Stimulated activated CD4-positive, alpha-beta T cell treated with anti-CD3 and anti-CD28 coated beads, Interleukin-1b, Interleukin-23, amount 100 ng/mL, for 48 hours (primary cell): ENCODE data around the gene ACAD11.

Experiments used
- DNase-seq: peaks from one replicate; pipeline ENCODE4 v3.0.0-alpha.2; 2020

Gene ACAD11

GRCh38 chr3:132659365-132660051, at the start of gene ACAD11:
ACAD11 (minus strand) TSS chr3:132659809; CDS start chr3:132659751, 58 bp downstream.
- DNase-seq: peak; percentile 43

GRCh38 chr3:132703733-132704132, 44.1 kb upstream of the ACAD11 start:
- DNase-seq: no peak

- DNase-seq: no peak
These were observed 35.8 kb upstream of the ACAD11 start for GRCh38 chr3:132695422-132695821.

GRCh38 chr3:132694991-132695390, 35.4 kb upstream of the ACAD11 start:
- DNase-seq: no peak

- no peak for DNase-seq
These were observed 30.4 kb upstream of the ACAD11 start for GRCh38 chr3:132690040-132690439.

GRCh38 chr3:132682201-132682600, 22.6 kb upstream of the ACAD11 start:
- DNase-seq: no peak

- no peak for DNase-seq
These were observed 21.8 kb upstream of the ACAD11 start for GRCh38 chr3:132681421-132681820.

GRCh38 chr3:132679911-132680310, 20.3 kb upstream of the ACAD11 start:
- DNase-seq: no peak

- no peak for DNase-seq
These were observed 15.8 kb upstream of the ACAD11 start for GRCh38 chr3:132675408-132675807.

GRCh38 chr3:132669256-132669777, 9.7 kb upstream of the ACAD11 start:
- no peak for DNase-seq

- DNase-seq: no peak
These were observed 5.7 kb upstream of the ACAD11 start for GRCh38 chr3:132665230-132665745.

- DNase-seq: no peak
These were observed 2.6 kb upstream of the ACAD11 start for GRCh38 chr3:132662212-132662611.

- DNase-seq: no peak
These were observed 1.5 kb upstream of the ACAD11 start for GRCh38 chr3:132661101-132661500.

GRCh38 chr3:132660811-132661070, 1.1 kb upstream of the ACAD11 start:
- no peak for DNase-seq

GRCh38 chr3:132660052-132660810, 622 bp upstream of the ACAD11 start, which contains the start of gene UBA5:
UBA5 (plus strand) TSS chr3:132660329; CDS start chr3:132660538, 209 bp downstream.
- peak; percentile 77 for DNase-seq

GRCh38 chr3:132659000-132659364, 627 bp downstream of the ACAD11 start:
- no peak for DNase-seq

GRCh38 chr3:132657869-132658747, 1.5 kb downstream of the ACAD11 start:
- DNase-seq: no peak

- DNase-seq: no peak
These were observed 4.1 kb downstream of the ACAD11 start for GRCh38 chr3:132655471-132655870.

- DNase-seq: no peak
These were observed 4.9 kb downstream of the ACAD11 start for GRCh38 chr3:132654721-132655120.

- no peak for DNase-seq
These were observed 5.4 kb downstream of the ACAD11 start for GRCh38 chr3:132654190-132654589.

GRCh38 chr3:132652640-132653270, 6.9 kb downstream of the ACAD11 start:
- no peak for DNase-seq

- no peak for DNase-seq
These were observed 9.5 kb downstream of the ACAD11 start for GRCh38 chr3:132650153-132650552.

- no peak for DNase-seq
These were observed 14.6 kb downstream of the ACAD11 start for GRCh38 chr3:132645058-132645457.
